HepG2 (cell line): ENCODE results near the gene KCNH1.

Experiments
- GRHL1 ChIP-seq: sonication (generic); formaldehyde crosslinking; conservative IDR thresholded peaks from 2 replicates; pipeline ENCODE4 v1.8.0; 2022; ENCODE audit warnings: missing genetic modification reagents
- REST ChIP-seq, 2 experiments: IDR thresholded peaks; 2 replicates each; pipeline ENCODE4 v1.6.1; 2011 to 2012; ENCODE audit warnings: low read length in 2 of 2, borderline replicate concordance in 1 of 2, low read depth in 1 of 2, mild to moderate bottlenecking in 1 of 2, moderate library complexity in 1 of 2

- TF ChIP-seq REST (IDR thresholded peaks at IDR 0.05; ENCODE audit: borderline replicate concordance in 1 of 2, low read depth in 1 of 2, low read length in 2 of 2) (no peak), GRHL1 (CRISPR knock-in tag) (no peak)
These were observed 498.8 kb downstream of the KCNH1 start for GRCh38 chr1:210635108-210635507.
